COLO668 (cell line): ENCODE measurements around the gene GLRX5.

ENCODE experiments used
- DNase-seq: peaks from one replicate; lab custom pipeline; 2025; ENCODE audit not compliant: unreplicated experiment; lab: John Stamatoyannopoulos, UW

Gene GLRX5

DNA sequence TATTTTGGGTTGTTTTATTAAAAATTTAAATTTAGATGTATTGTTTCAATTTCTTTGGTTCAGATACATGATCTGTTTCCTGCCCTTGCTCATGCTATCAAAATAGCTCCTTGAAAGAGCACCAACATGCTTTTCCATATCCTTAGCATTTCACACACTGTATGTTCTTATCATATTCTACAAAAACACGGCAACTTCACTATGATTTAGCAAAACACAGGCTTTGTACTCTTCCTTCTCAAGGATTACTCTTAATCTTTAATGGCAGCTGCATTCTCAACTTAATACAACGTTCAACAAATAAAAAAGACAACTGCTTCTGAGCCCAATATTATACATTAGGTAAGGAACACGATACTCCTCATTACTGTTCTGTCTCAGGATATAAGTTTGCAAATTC lies 2.9 kb upstream of the GLRX5 start:
- no peak for DNase-seq

DNA sequence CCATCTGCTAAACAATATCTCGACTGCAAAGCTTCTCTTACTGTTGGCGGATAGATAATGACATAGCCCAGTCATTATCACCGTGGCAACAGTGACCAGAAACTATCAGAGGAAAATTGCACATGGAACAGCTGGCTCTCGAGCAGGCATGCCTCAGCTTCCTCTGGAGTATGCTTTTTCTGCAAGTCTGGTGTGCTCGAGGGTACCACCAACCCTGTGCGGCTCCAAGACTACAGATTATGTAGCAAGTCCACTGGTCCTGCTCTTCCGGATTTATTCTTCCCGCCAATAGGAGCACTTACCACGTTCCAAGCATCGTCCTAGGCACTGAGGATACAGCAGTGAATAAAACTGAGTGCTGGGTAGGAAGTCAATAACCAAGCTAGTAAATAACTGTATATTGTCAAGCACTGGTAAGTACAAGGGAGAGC lies 1.4 kb upstream of the GLRX5 start:
- DNase-seq, result peak; percentile 65

DNA sequence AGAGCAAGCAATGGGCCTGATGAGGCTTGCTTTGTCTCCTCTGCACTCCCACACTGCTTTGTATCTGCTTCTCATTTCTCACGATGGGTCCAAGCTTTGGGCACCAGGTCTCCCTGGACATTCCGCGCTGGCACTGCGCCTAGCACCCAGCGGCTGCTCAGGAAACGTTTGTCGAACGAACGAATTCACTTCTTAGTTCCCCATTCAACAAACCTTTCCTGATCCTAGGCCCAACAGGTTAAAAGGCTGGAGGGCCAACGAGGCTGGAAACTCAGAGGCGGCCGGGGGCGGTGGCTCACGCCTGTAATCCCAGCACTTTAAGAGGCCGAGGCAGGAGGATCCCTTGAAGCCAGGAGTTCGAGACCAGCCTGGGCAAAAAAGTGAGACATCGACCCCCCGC lies 1.0 kb upstream of the GLRX5 start:
- DNase-seq, result no peak

DNA sequence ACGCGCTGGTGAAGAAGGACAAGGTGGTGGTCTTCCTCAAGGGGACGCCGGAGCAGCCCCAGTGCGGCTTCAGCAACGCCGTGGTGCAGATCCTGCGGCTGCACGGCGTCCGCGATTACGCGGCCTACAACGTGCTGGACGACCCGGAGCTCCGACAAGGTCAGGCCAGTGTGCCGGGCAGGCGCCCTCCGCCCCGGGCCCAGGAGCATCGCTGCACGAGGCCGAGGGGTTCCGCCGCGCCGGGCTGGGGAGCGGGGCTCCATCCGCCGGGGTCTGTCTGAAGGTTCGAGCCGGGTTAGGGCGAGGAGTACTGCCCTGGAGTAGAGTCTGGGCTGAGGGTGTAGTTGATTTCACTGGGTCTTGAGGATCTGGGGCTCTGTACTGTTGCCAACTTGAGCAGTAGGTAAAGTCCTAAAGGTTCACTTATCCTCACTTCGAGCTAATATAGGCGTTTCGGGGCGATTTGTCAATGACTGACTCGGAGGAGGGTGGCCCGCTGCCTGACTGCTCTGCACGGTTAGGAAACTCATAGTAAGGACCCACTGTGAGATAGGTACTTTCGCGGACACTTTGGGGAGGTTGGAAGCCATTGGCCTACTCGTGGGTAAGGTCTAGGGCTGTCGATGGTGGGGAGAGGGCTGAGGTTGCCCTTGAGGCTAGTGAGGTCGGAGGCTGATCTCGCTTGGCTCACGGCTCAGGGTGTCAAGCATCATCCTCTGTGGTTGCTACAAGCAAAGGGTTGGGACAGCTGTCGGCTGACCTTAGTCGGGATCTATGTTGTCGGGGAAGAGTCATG lies 574 bp downstream of the GLRX5 start:
- DNase-seq, result peak; percentile 52

DNA sequence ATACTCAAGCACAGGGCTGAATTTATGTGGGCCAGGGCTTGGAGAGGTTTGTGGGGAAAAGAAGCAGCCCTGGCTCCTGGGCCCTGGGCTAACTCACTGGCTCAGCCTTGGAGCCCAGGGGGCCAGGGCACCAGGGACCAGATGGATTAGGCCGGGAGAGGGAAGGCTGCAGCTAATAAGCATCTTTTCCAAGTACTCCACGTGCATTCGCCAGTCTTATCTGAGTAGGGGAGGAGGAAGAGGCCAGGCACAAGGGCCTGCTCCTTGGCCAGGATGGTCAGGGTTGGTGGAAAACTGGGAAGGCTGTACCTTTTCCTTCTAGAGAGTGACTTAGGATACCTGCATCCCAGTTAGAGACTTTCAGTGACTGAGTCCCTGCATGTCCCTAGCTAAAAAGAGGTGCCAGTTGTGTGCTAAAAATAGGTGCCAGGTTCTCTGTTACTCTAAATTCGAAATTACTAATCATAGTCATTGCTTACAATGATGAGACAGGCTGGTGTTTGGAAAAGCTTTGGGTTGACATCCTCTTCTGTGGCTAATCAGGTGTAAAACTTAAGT lies 1.3 kb downstream of the GLRX5 start:
- DNase-seq, result no peak

DNA sequence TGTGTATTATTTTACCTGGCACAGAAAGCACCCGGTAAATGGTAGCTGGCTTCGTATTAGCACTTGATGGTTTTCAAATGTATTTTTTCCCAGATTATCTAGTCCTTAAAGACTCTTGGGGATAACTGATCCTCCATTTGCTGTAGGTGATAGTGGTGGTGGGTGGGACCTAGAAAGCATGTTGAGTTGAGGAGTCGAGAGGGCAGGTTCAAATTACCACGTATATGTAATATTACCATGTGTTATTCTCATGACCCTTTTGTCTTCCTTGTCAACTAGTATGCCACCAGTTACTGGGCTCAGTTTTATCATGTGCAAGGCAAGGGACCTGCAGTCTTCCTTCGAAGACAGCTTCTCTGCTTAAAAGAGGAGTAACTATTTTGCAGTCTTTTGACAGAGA lies 1.8 kb downstream of the GLRX5 start:
- DNase-seq, result no peak

DNA sequence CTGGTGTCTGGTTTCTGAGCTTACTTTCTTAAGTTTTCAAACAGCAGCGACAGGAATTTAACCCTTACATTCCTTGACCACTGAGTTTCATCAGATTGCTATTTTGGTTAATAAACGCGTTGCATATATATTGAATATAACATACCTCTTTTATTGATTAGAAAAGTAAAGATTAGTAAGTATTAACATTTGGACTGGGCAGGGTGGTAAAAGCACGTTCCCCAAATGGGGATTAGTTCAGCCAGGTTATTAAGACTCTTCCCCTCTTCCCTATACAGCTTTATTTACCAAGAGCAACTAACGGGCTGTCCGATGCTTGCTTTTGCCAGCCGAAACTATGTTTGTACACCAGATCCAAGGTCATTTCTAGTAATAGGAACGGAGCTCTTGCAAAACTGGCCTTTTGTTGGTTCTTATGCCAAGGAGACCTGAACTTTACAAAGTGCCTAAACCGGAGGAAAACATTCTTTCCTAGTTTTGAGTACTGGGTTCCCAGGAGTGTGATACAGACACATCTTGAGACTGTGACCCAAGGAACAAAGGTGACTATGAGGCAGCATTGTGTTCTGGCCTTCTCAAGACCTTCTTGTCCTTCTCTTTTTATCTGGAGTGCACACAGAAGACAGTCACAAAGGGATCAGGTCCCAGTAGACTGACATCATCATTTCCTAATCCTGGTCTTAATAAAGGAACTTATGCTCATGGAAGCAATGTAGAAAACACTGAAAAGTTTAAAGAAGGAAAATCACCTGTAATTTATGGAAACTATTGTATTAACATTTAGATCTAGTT lies 2.6 kb downstream of the GLRX5 start:
- DNase-seq, result no peak

DNA sequence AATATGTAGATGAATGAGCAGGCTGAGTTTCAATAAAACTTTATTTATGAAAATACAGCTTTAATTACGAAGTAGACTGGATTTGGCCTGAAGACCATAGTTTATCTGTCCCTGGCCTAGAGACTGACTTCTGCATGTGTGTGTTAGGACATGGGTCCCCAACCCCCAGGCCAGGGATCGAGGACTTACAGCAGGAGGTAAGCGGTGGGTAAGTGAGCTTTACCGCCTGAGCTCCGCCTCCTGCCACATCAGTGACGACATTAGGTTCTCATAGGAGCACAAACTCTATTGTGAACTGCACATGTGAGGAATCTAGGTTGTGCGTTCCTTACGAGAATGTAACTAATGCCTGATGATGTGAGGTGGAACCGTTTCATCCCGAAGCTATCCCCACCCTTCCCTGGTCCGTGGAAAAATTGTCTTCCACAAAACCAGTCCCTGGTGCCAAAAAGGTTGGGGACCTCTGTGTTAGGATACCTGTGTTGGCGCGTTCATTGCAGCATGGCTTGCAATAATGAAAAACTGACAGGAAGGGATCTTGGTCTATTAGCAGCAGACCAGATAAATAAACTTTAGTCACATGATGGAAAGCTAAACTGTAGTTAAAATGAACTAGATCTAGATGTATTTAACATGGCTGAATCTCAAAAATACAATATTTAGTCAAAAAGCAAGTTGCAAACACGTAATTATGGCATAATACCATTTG lies 4.1 kb downstream of the GLRX5 start:
- no peak for DNase-seq

DNA sequence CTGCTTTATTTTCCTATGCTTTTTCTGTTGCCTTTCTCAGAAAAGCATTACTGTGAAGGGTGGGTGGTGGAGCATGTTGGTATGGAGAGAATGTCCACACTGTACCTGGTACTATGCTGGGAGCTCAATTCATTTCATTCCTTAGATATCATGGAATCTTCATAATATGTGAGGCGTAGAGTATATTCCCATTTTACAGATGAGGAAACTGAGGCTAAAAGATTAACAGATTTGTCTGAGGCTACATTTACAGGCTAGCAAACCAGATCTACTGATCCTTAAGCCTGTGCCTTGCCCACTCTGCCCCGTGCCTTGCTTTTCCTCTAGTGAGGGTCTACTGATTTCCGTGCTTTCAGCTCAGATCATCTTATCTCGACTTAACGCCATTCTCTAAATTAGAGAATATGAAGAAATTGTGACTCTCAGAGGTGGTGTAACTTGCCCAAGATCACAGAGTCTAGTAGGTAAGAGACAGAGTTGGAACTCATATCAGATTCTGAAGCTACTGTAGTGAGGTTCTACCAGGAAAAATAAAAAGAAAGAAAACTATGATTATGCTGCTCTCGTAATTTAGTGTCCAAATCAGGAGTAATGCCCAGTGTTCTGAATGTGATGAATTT lies 5.5 kb downstream of the GLRX5 start:
- no peak for DNase-seq

DNA sequence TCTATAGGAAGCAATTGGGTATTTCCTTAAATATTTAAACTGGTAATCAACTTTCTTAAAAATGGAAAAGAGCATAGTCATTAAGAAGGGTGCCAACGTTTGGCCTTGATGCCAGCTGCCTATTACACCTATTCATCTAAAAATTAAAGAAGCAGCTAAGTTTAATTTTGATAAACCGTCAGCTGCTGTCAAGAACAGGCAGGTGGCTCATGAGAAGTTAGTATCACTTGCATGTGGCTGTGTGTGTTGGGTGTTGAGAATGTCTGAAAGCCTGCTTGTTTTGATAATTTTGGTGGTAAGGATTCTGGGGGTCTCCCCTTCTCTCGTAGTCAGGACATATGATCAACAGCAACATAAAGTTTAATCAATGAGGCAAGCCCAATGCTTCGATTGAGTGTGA lies 6.5 kb downstream of the GLRX5 start:
- no peak for DNase-seq

DNA sequence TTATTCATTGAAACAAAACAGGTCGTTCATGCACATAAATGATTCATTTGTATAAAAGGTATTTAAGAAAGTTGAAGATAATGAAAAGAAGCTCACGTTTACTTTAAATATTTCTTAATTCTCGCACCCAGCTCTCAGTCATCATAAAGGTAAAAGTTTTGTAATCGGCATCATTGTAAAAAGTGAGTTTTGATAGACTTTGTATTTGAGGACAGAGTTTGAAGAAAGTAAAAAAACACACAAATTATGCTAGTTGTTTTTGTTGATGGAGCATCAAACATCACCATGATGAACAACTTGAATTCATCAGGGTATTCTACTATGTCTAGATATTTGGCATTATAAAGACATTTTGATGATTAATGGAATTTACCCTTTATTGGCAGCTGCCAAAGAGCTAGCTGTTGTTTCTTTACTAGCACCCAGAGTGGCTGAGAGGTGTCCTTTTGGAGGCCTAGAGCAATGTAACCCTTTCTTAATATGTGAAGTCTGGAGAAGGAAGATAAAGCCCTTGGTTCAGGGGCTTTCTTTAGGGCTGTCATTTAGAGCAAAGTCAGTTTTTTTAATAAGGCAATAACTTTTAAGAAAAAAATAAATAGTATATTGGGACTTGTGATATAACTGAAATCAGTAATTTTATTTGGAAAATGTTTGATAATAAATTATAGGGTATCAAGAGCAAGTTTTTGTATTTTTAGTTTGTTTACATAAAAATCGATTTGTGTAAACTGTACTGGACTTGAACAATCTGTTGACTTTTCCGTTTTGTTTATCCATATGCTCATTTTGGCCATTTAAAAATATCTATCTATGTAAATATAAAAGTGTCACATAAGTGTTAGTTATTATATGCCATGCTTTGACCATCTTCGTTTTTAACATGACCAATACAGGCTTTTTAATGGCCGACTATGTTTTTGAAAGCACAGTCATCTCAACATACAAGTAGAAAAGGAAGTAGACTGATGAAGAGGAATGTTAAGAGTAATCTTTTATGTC lies 7.4 kb downstream of the GLRX5 start:
- DNase-seq, result no peak

DNA sequence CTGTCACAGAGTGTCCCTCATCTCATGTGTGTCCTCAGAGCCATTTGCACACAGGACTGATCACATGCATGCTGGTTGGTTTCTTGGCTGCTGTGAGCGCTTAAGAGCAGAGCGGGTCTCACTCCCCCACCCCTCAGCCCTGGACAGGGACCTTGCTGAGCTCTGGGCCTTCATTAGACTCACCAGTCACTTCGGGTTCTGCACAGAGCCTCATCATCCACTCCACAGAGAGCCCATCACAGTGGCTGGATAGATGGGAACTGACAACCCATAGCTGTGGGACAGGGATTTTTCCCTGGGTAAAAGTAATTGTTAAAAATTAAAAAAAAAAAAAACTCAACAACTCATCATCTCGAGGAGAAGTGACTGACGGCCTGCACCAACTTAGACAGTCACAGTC lies 8.2 kb downstream of the GLRX5 start:
- DNase-seq, result no peak

DNA sequence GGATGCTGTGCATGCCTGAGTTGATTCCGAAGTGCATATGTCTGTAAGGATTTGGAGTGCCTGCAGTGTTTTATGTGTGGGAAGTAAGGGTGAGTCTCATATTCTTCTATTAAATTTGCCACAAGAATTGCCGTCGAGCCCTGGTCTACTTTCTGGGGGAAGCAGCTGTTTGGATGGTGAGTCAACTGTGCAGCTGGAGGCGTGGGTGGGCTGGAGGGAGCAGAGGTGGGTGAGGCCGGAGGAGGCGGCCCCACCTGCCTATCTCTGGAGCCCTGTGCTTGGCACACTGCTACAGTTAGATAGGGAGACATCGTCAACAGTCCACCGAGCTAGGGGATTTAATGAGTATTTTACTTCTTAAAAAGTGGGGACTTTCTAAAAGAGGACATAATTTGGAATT lies 9.7 kb downstream of the GLRX5 start:
- DNase-seq, result no peak

DNA sequence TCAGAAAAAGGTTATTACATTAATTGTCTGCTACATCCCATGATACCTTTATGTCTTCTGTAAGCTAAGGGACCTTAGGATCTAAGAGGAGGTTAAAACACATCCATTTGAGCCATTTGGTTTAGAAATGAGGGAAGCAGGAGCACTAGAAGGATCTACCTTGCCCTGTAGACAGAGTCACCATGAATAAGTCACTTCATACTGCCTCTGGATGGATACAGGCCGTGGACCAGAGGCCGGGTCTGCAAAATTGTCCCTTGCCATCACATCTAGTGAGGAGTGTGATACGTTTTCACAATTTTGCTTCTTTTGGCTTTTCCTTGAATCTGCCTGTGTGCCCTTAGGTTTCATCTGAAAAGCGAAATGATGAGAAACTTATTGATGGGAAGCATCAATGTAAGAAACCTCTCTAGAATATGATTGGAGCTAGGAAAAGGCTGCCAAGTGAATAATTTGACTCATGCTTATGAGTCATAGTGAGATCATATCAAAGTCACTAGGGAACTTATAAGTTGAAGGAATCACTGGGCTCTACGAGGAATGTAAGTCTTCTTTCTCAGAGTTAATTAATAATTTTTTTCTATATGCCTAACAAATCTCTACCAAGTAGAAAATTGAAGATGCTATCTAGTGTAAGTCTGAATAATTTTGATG lies 10.8 kb downstream of the GLRX5 start:
- no peak for DNase-seq

DNA sequence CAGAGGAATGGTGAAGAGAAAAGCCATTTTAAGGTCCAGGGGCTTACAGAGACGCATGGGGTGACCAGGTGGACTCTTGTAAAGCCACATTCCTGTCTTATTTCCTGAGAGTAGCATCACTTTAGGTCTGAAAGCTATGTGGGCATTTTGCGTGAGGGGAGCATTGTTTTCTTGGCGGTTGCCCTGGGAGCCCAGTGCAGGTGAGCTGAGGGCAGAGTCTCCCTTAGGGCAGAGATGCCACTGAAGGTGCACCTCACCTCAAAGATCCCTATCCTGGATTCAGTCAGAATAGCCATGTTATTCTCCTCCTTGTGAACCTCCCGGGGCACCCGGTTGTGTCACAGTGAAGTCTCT lies 12.4 kb downstream of the GLRX5 start:
- DNase-seq, result no peak

DNA sequence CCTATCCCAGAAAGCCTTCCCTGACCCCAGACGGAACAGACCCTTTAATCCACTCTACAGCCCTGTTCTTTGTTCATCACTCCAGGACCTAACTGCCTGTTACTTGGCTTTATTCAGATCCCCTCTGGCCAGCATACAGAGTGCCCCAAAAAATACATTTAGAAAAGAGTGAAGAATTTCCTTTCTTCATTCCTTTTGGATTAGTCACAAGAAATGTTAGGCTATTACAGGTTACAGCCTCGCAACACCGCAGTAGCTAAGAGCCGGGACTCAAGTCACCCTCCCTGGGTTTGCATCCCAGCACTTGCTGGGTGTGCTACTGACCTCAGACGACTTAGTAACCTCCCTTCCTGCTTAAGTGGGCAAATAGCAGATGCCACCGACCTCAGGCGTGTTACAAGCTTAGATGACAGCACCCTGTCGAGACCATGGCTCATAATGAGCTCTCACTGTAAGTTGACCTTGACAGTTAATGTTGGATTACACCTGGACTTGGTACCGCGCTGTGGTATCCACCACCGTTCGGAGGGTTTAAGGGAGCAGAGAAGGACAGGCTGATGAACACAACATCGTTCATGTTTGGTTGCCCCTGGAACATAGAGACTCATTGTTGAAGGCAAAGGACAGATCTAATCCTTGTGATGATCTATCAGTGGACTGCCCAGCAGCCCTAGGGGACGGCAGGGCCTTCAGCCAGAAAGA lies 12.9 kb downstream of the GLRX5 start:
- no peak for DNase-seq

DNA sequence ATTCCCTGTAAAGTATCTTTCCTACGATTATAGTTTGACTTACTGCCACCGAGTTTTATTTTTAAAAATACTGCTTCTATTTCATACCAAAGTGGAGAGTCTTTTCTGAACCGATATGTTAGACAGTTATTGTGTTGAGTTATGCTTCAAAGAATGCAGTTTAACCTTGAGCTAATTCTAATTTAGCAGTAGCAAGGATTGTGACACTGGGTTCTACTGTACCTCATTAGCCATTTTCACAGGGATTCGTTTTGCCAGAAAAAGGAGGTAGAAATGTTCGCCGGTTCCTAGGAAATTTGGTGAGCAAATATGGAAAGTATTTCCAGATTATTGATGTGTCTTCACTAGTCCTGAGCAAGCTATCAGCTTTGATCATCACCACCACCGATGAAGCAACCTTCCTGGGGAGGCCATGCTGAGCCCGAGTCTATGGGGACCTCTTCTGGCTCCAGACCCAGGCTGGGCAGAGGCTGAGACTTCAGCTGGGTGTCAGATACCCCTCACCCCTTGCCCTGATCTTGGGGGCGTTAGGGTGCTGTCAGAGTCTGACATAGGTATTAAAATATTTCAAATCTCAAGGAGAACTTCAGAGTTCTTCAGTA lies 13.6 kb downstream of the GLRX5 start:
- no peak for DNase-seq
